Stimulated activated CD4-positive, alpha-beta T cell treated with anti-CD3 and anti-CD28 coated beads, TNF-alpha, amount 100 ng/mL, for 48 hours (primary cell): ENCODE results near the gene PDE8A.
"Not testable (repeated sequence)": the region's sequence is repeated elsewhere in the genome, so short reads cannot be mapped to it uniquely, and the experiment has no call there.

Experiments used
- DNase-seq, 3 donors: peaks; one replicate each; pipeline ENCODE4 v3.0.0-alpha.2; 2020; ENCODE audit warnings: low read depth in 3 of 3

The PDE8A gene

DNA sequence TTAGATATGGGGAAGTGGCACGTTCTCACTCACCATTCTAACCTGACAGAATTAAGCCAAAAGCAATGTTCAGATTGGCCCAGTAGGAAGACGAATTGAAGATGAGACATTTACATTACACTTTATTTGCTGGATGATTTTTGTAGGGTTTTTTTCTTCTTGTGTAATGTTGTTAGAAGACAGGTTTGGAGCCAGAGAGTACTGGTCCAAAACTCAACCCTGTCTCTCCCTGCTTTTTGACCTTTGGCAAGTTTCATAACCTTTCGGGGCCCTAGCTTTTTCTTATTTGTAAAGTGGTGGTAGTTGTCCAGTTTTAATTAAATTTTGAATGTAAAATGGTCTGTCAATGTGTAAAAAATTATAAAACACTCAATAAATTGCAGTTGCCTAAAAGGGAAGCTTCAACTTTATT is 29.5 kb downstream of the PDE8A start:
- DNase-seq, result no peak

DNA sequence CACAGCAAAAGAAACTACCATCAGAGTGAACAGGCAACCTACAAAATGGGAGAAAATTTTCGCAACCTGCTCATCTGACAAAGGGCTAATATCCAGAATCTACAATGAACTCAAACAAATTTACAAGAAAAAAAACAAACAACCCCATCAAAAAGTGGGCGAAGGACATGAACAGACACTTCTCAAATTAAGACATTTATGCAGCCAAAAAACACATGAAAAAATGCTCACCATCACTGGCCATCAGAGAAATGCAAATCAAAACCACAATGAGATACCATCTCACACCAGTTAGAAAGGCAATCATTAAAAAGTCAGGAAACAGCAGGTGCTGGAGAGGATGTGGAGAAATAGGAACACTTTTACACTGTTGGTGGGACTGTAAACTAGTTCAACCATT is 30.1 kb downstream of the PDE8A start:
- DNase-seq, result not testable (repeated sequence)

DNA sequence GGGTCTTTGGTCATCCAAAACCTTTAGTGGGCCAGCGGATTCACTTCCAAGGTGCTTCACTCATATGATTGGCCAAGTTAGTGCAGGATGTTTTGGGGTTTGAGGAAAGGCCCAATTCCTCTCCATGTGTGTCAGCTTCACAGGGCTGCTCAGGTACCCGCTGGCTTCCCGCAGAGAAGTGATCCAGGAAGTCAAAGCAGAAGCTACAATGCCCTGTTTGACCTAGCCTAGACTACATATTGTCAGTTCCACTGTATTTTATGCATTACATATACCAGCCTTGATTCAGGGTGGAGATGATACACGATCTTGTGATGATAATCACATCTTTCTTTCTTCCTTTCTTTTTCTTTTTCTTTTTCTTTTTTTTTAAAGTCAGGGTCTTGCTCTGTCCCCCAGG is 32.1 kb downstream of the PDE8A start:
- DNase-seq, result no peak

DNA sequence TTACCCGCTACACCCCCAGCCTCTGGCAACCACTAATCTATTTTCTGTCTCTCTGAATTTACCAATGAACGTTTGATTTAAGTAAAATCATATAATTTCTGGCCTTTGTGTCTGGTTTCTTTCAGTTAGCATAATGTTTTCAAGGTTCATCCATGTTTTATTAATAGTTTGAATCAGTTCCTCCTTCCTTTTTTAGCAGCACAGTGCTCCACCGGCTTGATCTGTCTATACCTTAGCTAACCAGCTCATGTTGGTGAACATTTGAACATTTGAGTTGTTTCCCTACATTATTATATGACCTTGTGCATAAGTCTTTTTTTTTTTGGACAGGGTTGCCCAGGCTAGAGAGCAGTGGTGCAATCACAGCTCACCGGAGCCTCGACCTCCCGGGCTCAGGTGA is 33.3 kb downstream of the PDE8A start:
- DNase-seq, result no peak

DNA sequence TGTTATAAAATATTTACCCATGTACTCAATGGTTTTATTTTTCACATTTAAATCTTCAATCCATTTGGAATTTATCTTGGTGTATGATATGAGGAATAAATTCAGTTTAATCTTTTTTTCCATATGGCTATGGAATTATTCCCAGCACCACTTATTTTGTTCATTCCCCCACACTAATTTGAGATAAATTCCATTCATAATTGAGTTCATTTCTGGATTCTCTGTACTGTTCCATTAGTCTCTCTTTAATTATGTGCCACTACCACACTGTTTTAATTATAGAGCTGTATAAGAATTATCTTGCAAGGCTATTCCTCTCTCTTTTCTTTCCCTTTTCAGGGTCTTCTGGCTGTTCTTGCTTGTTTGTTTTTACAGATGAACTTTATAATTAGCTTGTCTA is 34.6 kb downstream of the PDE8A start:
- no peak for DNase-seq

DNA sequence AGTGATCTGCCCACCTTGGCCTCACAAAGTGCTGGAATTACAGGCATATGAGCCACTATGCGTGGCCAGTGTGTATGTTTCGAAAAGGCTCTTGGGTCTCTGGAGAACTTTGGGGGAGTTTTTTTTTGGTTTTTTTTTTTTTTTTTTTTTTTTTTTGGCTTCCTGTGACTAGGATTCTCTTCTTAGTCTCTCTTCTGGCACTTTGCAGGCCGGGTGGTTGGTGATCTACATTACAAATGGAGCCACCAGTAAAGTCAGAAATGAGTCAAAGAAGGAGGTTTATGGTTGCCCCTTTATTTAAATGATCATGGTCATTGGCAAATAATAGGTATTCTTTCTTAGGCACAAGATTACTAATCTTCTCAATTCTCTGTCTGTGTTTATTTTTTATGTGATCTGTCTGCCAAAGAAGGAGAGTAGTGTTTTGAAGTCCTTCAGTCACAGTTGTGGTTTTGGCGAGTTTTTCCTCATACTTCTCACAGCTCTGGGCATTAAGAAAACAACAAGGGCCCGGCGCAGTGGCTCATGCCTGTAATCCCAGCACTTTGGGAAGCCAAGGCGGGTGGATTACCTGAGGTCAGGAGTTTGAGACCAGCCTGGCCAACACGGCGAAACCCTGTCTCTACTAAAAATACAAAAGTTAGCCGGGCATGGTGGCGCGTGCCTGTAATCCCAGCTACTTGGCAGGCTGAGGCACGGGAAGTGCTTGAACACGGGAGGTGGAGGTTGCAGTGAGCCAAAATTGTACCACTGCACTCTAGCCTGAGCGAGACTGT is 38.3 kb downstream of the PDE8A start:
- DNase-seq, result no peak

DNA sequence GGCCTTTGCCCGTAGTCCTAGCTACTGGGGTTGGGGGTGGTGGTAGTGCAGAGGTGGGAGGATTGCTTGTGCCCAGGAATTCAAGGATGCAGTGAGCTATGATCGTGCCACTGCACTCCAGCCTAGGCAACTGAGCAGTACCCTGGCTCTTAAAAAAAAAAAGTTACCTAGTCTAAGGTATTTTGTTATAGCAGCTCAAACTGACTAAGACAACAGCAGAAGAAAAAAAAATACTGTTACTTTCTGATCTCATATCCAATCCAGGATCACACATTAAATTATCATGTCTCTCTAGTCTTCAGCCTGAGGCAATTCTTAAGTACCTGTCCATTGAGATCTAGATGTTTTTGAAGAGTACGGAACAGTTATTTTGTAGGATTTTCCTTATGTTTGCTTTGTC is 39.8 kb downstream of the PDE8A start:
- DNase-seq, result no peak

DNA sequence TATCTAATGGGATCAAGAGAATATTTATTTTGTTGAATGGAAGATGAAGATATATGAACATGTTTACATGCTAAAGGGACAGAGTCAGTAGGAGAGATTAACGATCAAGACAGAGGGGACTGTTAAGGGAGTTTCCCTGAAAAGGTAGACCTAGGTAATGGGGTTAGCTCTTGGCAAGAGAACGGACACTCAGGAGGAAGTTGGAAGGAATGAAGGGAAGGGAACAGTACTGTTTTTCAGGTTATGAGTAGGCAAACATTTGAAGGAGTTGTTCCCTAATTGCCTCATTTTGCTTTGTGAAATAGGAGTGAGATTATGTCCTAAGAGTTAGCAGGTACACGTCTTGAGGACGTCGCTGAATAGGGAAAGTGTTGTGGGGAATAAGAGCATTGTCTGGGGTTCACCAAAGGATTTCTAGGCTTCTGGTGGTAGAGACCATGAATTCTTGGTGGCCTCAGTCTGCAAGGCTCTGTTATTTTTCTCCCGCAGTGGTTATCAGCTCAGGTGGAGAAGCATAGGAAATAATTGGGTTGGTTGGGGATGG is 41.3 kb downstream of the PDE8A start:
- DNase-seq, result no peak

DNA sequence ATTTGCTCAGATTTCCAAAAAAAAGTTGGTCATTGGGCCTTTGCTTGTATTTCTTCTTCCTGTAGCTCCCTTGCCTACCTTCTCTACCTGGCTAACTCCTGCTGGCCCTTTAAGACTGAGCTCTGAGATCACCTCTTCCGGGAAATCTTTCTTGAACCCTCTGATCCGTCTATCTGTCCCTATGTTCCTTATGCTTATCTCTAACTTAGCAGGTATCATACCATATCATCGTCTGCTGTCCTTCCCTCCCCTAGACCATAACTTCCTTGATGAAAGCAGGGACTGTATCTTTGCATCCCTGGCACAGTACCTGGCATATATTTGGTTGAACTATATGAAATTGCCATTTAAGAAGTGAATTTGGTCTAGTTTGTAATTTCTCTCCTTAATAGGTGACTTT is 42.3 kb downstream of the PDE8A start:
- DNase-seq, result no peak

DNA sequence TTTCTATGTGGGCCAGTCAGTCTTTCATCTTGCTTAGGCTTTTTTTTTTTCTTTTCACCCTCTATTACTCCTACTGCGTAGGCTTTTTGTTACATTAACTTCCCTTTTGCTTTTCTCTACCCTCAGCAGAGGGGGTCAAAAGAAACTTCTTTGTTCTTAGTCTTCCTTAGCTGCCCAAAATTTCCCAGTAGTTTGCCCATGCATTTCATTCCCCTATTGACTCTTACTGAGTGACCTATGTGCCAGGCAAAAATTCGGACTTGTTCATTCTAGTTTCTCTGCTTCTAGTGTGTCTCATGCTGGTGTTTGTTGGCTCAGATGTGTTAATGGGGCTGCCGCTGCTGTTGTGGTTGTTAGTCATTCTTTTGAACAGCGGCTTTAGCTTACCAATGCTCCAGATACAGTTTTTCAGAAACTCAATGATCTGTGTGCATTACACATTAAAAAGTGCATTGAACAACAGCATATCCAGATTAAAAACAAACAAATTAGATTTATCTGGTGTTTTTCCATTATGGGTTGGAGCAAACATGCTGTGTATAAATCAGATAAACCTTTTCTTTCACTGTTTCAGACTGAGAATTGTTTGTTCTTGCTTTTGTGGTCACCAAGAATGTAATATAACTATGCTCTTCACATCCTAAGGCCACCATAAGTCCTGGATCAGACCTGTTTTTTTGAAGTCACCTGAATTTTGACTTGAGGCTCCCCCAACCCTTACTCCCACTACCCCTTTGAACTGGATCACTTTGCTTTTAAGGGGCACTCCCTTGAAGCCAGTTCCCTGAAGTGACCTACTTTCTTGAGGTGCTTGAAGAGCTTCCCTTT is 43.1 kb downstream of the PDE8A start:
- no peak for DNase-seq

DNA sequence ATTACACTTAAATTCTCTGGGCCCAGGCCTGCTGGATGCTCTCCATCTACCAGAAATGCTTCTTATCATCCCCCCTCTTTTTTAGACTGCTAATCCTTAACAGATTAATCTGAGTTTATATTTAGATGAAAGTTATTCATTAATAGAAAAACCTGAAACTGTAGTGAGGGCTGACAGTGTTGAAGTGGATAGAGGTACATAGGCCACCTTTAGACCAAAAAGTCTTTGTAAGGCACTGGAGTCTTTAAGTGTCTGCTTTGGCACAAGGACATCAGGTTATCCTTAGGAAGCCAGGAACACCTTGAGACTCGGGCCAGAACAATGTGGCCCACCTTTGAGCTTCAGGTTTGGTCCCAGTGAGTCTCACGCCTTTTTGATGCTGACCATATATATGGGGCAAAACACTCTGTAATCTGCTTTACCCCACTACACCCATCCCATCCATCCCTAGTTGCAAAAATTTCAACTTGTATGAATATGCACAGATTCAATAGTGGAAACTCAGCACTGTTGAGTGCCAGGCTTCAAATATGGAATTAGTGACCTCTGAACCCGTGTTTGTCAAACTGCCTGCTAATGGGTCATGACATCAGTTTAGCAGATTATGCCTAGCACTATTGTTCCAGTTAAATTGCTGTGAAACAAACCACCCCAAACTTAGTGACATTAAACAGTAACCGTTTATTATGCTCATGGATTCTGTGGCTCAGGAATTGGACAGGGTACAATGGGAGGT is 44.0 kb downstream of the PDE8A start:
- no peak for DNase-seq

DNA sequence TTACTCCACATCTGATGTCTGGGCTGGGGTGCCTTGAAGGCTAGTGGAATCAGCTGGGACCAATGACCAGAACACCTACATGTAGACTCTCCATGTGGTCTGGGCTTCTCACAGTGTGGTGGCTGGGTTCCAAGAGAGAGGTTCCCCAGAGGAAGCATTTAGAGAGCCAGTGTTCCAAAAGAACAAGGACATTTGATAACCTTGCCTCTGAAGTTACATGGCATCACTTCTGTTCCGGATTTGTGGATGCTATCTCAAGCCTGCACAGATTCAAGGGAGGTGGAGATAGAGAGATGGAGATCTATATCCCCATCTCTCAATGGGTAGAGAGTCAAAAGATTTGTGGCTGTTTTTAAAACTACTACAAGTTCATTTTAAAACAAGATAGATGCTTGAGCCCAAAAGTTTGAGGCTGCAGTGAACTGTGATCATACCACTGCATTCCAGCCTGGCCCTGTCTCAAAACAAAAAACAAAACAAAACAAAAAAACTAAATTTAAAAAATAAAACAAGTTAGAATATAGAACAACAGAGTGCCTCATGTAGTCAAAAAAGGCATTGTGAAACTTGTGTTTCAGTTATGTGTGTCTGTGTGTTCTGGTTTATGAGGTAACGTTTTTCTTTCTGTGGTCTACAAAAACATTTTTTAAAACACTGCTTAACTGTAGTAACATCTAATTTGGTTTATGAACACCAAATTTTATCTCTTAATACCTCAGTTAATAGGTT is 44.8 kb downstream of the PDE8A start:
- DNase-seq, result no peak

DNA sequence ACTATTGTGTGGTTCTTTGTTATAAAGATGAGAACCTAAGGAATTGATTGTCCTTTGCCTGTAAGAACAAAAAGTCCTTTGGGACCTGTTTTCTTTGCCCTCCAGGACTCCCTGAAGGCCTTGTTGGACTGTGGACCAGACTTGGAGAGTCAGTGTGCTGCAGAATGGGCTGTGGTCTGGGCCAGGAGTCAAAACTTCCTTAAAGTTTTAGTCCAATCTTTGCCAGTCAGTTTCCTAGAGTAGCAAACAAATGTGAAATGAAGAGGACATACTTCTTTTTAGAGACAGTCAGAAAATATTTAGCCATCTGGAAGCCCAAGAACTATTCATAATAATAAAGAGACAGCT is 45.4 kb downstream of the PDE8A start:
- DNase-seq, result no peak

DNA sequence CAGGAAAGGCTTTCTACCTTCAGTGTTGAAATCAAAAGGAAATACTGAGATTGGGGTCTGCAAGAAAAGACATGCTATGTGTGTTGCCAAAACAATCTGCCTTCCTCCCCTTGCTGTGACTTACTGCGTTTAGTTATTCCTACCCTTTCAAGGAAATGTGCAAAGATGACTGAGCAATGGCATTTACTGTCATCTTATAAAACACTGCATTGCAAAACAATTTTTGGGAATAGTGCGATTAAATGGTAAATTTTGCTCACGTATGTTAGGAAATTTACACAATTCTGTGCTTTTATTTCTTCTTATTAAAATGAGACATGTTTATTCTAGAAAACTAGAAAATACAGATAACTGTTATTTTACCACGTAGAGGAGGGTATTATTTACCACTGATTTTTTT is 45.8 kb downstream of the PDE8A start:
- no peak for DNase-seq

DNA sequence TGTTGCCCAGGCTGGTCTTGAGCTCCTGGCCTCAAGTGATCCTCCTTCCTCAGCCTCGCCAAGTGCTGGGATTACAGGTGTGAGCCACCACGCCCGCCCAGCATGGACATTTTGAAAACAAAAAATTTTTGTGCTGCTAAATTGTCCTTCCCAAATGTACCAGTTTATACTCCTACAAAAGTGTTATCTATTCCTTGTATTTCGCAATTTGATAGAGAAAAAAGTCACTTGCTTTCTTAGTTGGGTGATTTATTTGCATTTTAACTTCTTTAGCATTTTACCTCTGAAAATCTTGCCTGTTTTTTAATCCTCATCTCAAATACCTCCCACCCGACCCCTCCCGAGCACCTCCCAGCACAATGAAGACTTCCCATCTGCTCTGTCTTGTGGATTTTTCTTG is 46.8 kb downstream of the PDE8A start:
- no peak for DNase-seq

DNA sequence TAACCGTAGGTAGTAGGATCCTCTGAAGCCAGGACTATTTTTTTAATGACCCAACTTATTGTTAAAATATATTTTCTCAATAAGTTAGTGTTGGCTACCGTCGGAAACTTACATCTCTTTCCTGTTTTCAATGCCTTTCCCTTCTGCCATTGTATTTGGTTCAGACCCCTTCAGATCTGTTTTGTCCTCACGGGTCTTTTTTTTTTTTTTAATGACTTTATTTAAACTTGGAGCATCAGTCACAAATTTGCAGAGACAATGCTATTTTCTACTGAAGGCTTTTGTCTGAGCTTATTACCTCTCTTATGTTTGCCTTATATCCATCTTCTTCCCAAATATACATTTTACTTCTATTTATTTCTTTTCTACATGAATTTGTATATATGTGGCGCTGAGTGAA is 47.6 kb downstream of the PDE8A start:
- no peak for DNase-seq

DNA sequence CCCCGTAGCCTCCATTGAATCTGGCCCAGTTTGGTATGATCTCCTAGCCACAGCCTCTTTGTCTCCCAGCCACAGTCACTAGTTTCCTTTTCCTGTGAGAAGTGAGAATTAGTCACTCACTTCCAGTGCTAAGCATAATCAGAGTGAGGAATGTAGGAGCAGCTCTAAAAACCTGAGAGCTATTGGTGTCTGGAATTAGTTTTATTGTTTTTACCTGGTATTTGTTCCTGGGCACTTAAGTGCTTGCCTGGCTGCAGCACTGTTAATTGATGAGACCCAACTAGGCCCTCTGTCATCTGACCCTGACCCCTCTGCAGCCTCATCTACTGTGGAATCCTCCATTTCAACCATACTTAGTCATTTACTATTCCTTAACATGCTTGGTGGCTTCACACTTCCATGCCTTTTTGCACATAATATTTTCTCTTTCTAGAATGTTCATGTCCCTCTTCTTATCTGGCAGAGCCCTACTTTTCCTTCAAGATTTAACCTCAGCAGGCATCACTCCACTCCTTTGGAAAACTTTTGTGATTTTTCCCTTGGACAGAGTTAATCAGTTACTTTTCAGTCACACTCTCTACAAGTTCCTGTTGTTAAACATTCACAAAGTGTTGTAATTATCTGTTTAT is 48.8 kb downstream of the PDE8A start:
- DNase-seq, result peak in 1 of 3 donors; percentile 5

DNA sequence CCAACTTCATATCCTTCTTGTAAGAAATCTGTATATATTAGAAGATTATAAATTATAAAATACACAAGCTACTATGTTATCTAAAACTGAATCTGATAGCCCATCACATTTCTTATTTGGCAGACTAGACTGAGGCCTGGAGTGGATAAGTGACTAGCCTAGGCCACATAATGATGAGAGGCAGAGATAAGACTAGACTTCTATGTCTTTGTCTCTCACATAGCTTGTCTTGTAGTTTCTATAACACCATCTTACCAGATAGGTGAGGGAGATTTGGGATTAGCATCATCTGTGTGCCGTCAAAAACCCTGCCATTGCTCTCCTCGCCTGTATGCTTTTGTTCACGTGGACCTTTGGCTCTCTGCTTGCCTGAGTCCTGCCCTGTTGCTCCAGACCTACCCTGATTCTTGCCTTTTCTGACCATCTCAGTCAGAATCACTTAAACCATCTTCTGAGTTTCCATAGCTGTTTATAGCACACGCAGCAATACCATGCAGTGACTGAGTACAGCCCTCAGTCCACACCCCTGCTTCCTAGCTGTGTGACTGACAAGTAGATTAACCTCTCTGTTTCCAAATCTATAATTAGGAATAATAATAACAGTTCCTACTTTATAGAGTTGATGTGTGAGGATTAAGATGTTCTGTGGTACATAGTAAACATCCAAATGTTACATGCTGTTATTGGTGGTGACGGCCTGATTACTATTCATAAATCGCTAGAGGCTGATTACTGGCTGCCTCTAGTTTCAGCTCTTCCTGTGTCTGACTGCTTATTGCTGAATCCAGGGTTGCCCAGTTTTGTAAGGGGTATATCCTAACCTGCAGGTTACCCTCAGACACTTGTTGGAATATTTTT is 49.7 kb downstream of the PDE8A start:
- no peak for DNase-seq

DNA sequence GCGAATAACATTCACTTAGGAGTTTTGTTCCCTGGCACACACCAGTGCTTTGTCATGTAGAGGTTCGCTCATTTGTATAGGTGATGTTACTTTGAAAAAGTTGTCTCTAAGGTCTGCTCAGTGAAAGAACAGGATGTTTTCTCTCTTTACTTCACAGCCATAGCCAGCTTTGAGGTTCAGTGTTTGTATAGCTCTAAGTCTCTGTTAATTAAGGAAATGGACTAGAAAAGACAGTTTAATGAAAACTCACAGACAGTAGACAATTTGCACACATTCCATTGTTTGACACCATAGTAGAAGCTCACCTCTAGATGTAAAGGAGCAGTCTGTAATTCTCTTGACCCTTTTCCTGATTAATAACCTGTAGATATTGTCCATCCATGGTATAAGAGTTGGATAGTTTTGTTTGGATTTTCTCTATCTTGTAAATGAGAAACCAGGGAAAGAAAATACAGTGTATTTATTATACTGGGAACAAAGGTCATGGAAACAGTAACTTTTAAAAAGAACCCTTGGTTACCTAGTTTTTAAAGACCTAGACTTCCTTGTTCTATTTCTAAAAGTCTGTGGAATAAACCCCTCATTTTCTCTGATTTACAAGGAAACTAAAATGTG is 50.4 kb downstream of the PDE8A start:
- no peak for DNase-seq

DNA sequence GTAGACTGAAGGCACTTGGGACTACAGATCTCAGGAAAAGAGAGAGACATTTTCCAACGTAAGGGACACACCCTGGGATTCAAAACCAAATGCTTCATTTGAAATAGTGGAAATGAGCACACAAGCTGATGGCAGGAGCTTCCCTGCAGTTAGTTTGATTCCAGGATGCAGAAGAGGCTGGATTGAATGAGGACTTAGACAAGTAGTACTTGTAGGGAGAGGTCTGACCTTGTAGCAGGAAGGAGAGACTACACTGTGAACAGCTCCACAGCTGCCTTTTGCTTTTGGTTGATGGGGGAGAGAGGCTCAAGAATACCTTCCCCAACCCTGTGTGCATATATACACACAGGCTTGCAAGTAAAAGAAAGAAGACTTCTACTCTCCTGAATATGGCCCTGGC is 51.5 kb downstream of the PDE8A start:
- DNase-seq, result no peak
